Left lung (tissue), 10 donors: ENCODE results near the gene TMPRSS5. TPM values are rescaled to one million over a fixed set of nuclear protein-coding genes. Genes with fewer than 3 reads are reported as not detected.
"Not testable (repeated sequence)": the region's sequence is repeated elsewhere in the genome, so short reads cannot be mapped to it uniquely, and the experiment has no call there.

Source experiments
- ATAC-seq: fragments of 200-7000 bp; cut with Tn5 transposase; one replicate; pipeline ENCODE4 v1.9.1; 2020; ENCODE audit warnings: moderate library complexity
- DNase-seq, 4 donors: peaks; one replicate each; pipeline ENCODE4 v3.0.0-alpha.2; 2013 to 2020
- H3K27ac ChIP-seq, 2 donors: fragments of 200-600 bp; sonication (generic) in 1 of 2; one replicate each; pipeline versions ENCODE4 v1.5.0 to v1.8.0; 2020 to 2021
- H3K27me3 ChIP-seq, 2 donors: fragments of 200-600 bp; sonication (generic) in 1 of 2; one replicate each; pipeline versions ENCODE4 v1.5.0 to v1.8.0; 2020 to 2021
- H3K36me3 ChIP-seq, 2 donors: fragments of 200-600 bp; sonication (generic) in 1 of 2; one replicate each; pipeline versions ENCODE4 v1.5.0 to v1.8.0; 2020 to 2021
- H3K4me1 ChIP-seq, 2 donors: fragments of 200-600 bp; one replicate each; pipeline ENCODE4 v1.8.0; 2021
- H3K4me3 ChIP-seq, 2 donors: fragments of 200-600 bp; sonication (generic) in 1 of 2; one replicate each; pipeline versions ENCODE4 v1.5.0 to v1.8.0; 2020 to 2021; ENCODE audit warnings: mild to moderate bottlenecking in 1 of 2
- H3K9me3 ChIP-seq, 2 donors: fragments of 200-600 bp; sonication (generic) in 1 of 2; one replicate each; pipeline versions ENCODE4 v1.5.0 to v1.8.0; 2020 to 2021
- CTCF ChIP-seq, 2 donors: fragments of 200-600 bp; sonication (generic) in 1 of 2; IDR thresholded peaks; one replicate each; pipeline versions ENCODE4 v1.5.0 to v1.8.0; 2021; ENCODE audit warnings: antibody characterized with exemption in 2 of 2
- intact Hi-C, 2 donors: fragments of 100-400 bp; cut with DNase I; formaldehyde crosslinking; loops; one replicate each; pipeline versions ENCODE4 v1.11.2 to v1.14.2; 2022
- polyA plus RNA-seq, 6 donors: library from polyadenylated mRNA; unstranded; fragments of 120-200 nt; gene quantifications; one replicate each; pipeline ENCODE4 v1.2.1, GENCODE V29; 2013; ENCODE audit not compliant: insufficient read length in 6 of 6
- total RNA-seq, 2 donors: library from RNA; stranded (reverse); fragmentation: NEBNext Ultra II Directional; extraction: Animal tissue kit (Norgen Biotek cat#: 25700); gene quantifications; one replicate each; pipeline ENCODE4 v1.2.1, GENCODE V29; 2021
- donor health status: DM: no; HTN: yes; CAD: no.
- donor health status: DM: no; HTN: no; CAD: no.

Gene TMPRSS5
- total and polyA plus RNA-seq, 8 donors = 0.23 to 2.3 (median 1.4) TPM

- H3K27me3 ChIP-seq = no peaks in the 10 kb centered on the region
- H3K36me3 ChIP-seq = no peaks in the 10 kb centered on the region
- no peak overlapping the region for H3K27ac ChIP-seq
- no peaks in the 10 kb centered on the region for H3K9me3 ChIP-seq
- ATAC-seq = peak; percentile 58
- DNase-seq = no peak
- H3K4me1 ChIP-seq = no peaks in the 10 kb centered on the region
- intact Hi-C loops = no loop called here
- H3K4me3 ChIP-seq = no peak overlapping the region
- no peak for TF ChIP-seq CTCF (IDR thresholded peaks at IDR 0.05)
Measured at GRCh38 chr11:113675003-113675561, 31.0 kb downstream of the TMPRSS5 start.

- no peaks in the 10 kb centered on the region for H3K9me3 ChIP-seq
- intact Hi-C loops = no loop called here
- ATAC-seq = no peak
- H3K4me3 ChIP-seq = no peak overlapping the region
- no peaks in the 10 kb centered on the region for H3K27me3 ChIP-seq
- no peaks in the 10 kb centered on the region for H3K36me3 ChIP-seq
- H3K27ac ChIP-seq = no peak overlapping the region
- TF ChIP-seq CTCF (IDR thresholded peaks at IDR 0.05) = no peak
- no peak for DNase-seq
- H3K4me1 ChIP-seq = no peaks in the 10 kb centered on the region
Measured at GRCh38 chr11:113674397-113674685, 31.8 kb downstream of the TMPRSS5 start.

- intact Hi-C loops = no loop called here
- TF ChIP-seq CTCF (IDR thresholded peaks at IDR 0.05) = no peak
- H3K27ac ChIP-seq = no peak overlapping the region
- H3K27me3 ChIP-seq = no peaks in the 10 kb centered on the region
- H3K9me3 ChIP-seq = no peaks in the 10 kb centered on the region
- ATAC-seq = no peak
- H3K36me3 ChIP-seq = no peaks in the 10 kb centered on the region
- no peak for DNase-seq
- H3K4me1 ChIP-seq = no peaks in the 10 kb centered on the region
- H3K4me3 ChIP-seq = no peak overlapping the region
Measured at GRCh38 chr11:113673550-113674396, 32.3 kb downstream of the TMPRSS5 start.

- H3K36me3 ChIP-seq, H3K27ac ChIP-seq, H3K27me3 ChIP-seq, ATAC-seq, H3K9me3 ChIP-seq, intact Hi-C loops, DNase-seq, H3K4me3 ChIP-seq, H3K4me1 ChIP-seq: not testable (repeated sequence)
Measured at GRCh38 chr11:113671914-113672313, 34.2 kb downstream of the TMPRSS5 start.

- H3K27me3 ChIP-seq = no peaks in the 10 kb centered on the region
- H3K4me1 ChIP-seq = no peaks in the 10 kb centered on the region
- H3K4me3 ChIP-seq = no peak overlapping the region
- DNase-seq (no peak), ATAC-seq (no peak)
- intact Hi-C loops = no loop called here
- peaks cover 0 to 13% of the 10 kb centered on the region in 2 donors for H3K9me3 ChIP-seq
- H3K27ac ChIP-seq = no peak overlapping the region
- H3K36me3 ChIP-seq = no peaks in the 10 kb centered on the region
- TF ChIP-seq CTCF (IDR thresholded peaks at IDR 0.05) = no peak
Measured at GRCh38 chr11:113670831-113671215, 35.3 kb downstream of the TMPRSS5 start.
